ENCODE results near the gene PLEKHN1. TPM values are rescaled to one million over a fixed set of nuclear protein-coding genes. Genes with fewer than 3 reads are reported as not detected.

The PLEKHN1 gene
- polyA plus RNA-seq, 2 donors, result 35.6 to 74.7 TPM

DNA sequence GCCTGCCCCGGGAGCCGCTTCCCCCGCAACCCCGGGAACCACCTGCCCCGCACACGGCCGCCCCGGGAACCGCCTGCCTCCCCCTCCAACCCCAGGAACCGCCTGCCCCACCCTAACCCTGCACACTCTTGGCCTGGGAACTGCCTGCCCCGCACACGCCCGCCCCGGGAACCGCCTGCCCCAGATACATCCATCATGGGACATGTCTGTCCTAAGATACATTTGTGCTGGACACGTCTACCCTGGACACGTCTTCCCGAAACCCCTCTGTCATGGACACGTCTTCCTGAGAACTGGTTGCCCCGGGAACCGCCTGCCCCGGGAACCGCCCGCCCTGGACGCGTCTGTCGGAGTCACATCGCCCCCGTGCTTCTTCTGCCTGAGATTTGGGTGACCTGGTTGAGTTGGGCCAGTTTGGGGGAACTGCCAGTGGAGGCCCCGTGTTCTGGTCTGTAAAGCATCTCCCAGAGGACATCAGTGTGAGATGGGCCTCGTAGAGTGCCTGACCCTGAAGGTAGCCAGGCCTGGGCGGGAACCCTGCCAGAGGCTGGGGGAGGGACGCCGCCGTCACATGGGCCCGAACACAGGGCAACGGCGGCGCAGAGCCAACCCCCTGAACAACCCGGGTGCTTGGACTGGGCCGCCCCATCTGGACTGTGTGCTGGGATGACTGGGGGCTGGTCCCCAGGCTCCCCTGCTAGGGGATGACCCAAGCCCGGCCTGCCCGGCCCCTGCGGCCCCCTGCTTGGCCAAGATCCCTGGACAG, 12.0 kb downstream of the PLEKHN1 start:
- peaks cover 0 to 10% of the 10 kb centered on the region in 2 donors for H3K36me3 ChIP-seq (ENCODE audit: control insufficient read depth in 2 of 2, insufficient read depth in 2 of 2, low read length in 1 of 2)
- no peaks in the 10 kb centered on the region for H3K27me3 ChIP-seq (ENCODE audit: control insufficient read depth in 1 of 2, insufficient read depth in 2 of 2, low read length in 2 of 2)
- no peak overlapping the region for H3K27ac ChIP-seq (ENCODE audit: low read depth in 2 of 2, low read length in 1 of 2)
- no peak overlapping the region for H3K4me3 ChIP-seq (ENCODE audit: low read depth in 1 of 2, low read length in 2 of 2)
- WGBS, 2 donors, result 70 to 76% methylated on average over 34 to 44 of the region's 44 CpGs
- H3K9me3 ChIP-seq (ENCODE audit: control insufficient read depth in 2 of 2, insufficient read depth in 1 of 2, low read depth in 1 of 2, low read length in 1 of 2), result peaks cover 0 to 4% of the 10 kb centered on the region in 2 donors
- H3K4me1 ChIP-seq (ENCODE audit: control insufficient read depth in 2 of 2, insufficient read depth in 2 of 2, low read length in 1 of 2), result peaks cover 0 to 10% of the 10 kb centered on the region in 2 donors

- Histone ChIP-seq H3K36me3 (ENCODE audit: control insufficient read depth in 2 of 2, insufficient read depth in 2 of 2, low read length in 1 of 2) (peaks cover 0 to 7% of the 10 kb centered on the region in 2 donors), H3K27ac (ENCODE audit: low read depth in 2 of 2, low read length in 1 of 2) (no peak overlapping the region), H3K9me3 (ENCODE audit: control insufficient read depth in 2 of 2, insufficient read depth in 1 of 2, low read depth in 1 of 2, low read length in 1 of 2) (peaks cover 0 to 4% of the 10 kb centered on the region in 2 donors), H3K4me3 (ENCODE audit: low read depth in 1 of 2, low read length in 2 of 2) (no peak overlapping the region), H3K4me1 (ENCODE audit: control insufficient read depth in 2 of 2, insufficient read depth in 2 of 2, low read length in 1 of 2) (peaks cover 0 to 10% of the 10 kb centered on the region in 2 donors), H3K27me3 (ENCODE audit: control insufficient read depth in 1 of 2, insufficient read depth in 2 of 2, low read length in 2 of 2) (peaks cover 0 to 2% of the 10 kb centered on the region in 2 donors)
- 83 to 84% methylated on average over 49 to 60 of the region's 60 CpGs for WGBS, 2 donors
These were observed 12.8 kb downstream of the PLEKHN1 start for GRCh38 chr1:978835-979743.

DNA sequence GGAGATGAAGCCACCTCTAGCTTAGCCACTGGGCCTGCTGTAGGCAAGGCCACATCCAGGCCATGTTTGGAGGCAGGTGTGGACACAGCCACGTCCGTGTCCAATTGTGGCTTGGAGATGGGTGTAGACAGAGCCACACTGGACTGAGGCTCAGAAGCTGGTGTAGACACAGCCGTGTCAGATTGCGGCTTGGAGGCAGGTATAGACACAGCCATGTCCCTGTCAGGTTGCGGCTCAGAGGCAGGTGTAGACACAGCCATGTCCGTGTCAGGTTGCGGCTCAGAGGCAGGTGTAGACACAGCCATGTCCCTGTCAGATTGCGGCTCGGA, 13.4 kb downstream of the PLEKHN1 start:
- peaks cover 0 to 4% of the 10 kb centered on the region in 2 donors for H3K9me3 ChIP-seq (ENCODE audit: control insufficient read depth in 2 of 2, insufficient read depth in 1 of 2, low read depth in 1 of 2, low read length in 1 of 2)
- H3K36me3 ChIP-seq (ENCODE audit: control insufficient read depth in 2 of 2, insufficient read depth in 2 of 2, low read length in 1 of 2), result peaks cover 0 to 3% of the 10 kb centered on the region in 2 donors
- peaks cover 0 to 10% of the 10 kb centered on the region in 2 donors for H3K4me1 ChIP-seq (ENCODE audit: control insufficient read depth in 2 of 2, insufficient read depth in 2 of 2, low read length in 1 of 2)
- no peak overlapping the region for H3K4me3 ChIP-seq (ENCODE audit: low read depth in 1 of 2, low read length in 2 of 2)
- WGBS, 2 donors, result 54 to 75% methylated on average over 9 of the region's 9 CpGs
- no peak overlapping the region for H3K27ac ChIP-seq (ENCODE audit: low read depth in 2 of 2, low read length in 1 of 2)
- peaks cover 0 to 2% of the 10 kb centered on the region in 2 donors for H3K27me3 ChIP-seq (ENCODE audit: control insufficient read depth in 1 of 2, insufficient read depth in 2 of 2, low read length in 2 of 2)

DNA sequence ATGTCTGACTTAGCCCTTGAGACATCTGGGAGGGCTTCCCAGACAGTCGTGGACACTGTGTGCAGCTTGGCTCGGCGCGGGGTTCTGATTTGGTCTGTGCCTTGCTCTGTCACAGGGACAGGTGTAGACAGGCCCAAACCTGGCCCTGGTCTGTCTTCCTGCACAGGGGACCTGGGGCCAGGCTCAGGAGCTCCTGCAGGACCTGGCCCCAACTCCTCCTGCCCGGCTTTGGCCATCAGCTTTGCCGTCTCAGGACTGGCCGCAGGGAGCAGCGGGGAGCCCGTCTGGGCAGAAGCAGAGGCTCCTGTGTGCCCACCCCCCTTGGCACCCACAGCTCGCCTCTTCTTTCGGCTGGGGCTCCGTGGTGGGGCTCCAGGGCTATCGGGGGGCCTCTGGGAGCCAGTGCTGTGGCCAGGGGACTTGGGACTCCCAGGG, 13.9 kb downstream of the PLEKHN1 start:
- Histone ChIP-seq H3K4me3 (ENCODE audit: low read depth in 1 of 2, low read length in 2 of 2) (no peak overlapping the region), H3K27me3 (ENCODE audit: control insufficient read depth in 1 of 2, insufficient read depth in 2 of 2, low read length in 2 of 2) (peaks cover 0 to 2% of the 10 kb centered on the region in 2 donors), H3K4me1 (ENCODE audit: control insufficient read depth in 2 of 2, insufficient read depth in 2 of 2, low read length in 1 of 2) (peaks cover 0 to 10% of the 10 kb centered on the region in 2 donors), H3K9me3 (ENCODE audit: control insufficient read depth in 2 of 2, insufficient read depth in 1 of 2, low read depth in 1 of 2, low read length in 1 of 2) (peaks cover 0 to 4% of the 10 kb centered on the region in 2 donors), H3K27ac (ENCODE audit: low read depth in 2 of 2, low read length in 1 of 2) (no peak overlapping the region), H3K36me3 (ENCODE audit: control insufficient read depth in 2 of 2, insufficient read depth in 2 of 2, low read length in 1 of 2) (peaks cover 0 to 3% of the 10 kb centered on the region in 2 donors)
- WGBS, 2 donors, result 56 to 65% methylated on average over 13 of the region's 13 CpGs

DNA sequence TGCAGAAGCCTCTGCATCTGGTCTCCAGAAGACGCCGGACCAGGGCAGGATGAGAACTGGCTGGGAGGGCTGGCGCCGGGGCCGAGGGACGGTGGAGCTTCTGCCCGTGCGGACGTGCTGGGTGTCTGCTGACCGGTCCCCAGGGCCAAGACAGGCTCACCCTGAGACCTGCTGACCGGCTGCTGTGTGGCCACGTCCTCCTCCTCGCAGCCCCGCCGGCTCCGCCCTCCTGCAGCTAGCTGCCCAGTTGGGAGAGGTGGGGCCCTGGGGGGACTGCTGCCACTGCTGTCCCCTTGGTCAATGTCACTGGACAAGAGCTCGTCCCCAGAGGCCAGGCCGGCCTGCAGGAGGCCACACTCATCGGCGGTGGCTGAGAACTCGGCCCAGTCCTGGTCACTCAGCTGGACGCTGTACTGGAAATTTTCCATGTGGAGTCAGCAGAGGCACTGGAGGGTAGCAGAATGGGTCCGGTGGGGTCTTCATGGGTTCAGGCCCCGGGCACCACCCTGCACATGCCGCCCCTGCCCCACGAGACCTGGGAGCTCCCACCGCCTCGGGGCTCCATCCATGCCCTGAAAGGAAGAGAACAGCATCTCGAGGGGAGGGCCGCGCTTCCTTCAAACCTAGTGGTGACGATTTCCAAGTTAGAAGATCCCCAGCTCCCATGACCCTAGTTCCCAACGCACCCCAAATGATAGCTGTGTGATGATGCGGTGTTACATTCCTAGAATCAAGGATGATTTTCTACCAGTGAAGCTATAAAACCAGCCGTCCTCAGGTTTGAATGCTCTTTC, 14.5 kb downstream of the PLEKHN1 start:
- WGBS, 2 donors, result 64 to 73% methylated on average over 35 of the region's 35 CpGs
- Histone ChIP-seq H3K9me3 (ENCODE audit: control insufficient read depth in 2 of 2, insufficient read depth in 1 of 2, low read depth in 1 of 2, low read length in 1 of 2) (peaks cover 0 to 4% of the 10 kb centered on the region in 2 donors), H3K27ac (ENCODE audit: low read depth in 2 of 2, low read length in 1 of 2) (no peak overlapping the region), H3K27me3 (ENCODE audit: control insufficient read depth in 1 of 2, insufficient read depth in 2 of 2, low read length in 2 of 2) (peaks cover 0 to 2% of the 10 kb centered on the region in 2 donors), H3K4me3 (ENCODE audit: low read depth in 1 of 2, low read length in 2 of 2) (no peak overlapping the region), H3K4me1 (ENCODE audit: control insufficient read depth in 2 of 2, insufficient read depth in 2 of 2, low read length in 1 of 2) (peaks cover 0 to 5% of the 10 kb centered on the region in 2 donors), H3K36me3 (ENCODE audit: control insufficient read depth in 2 of 2, insufficient read depth in 2 of 2, low read length in 1 of 2) (no peaks in the 10 kb centered on the region)

- H3K4me1 ChIP-seq (ENCODE audit: control insufficient read depth in 2 of 2, insufficient read depth in 2 of 2, low read length in 1 of 2), result no peaks in the 10 kb centered on the region
- H3K36me3 ChIP-seq (ENCODE audit: control insufficient read depth in 2 of 2, insufficient read depth in 2 of 2, low read length in 1 of 2), result no peaks in the 10 kb centered on the region
- WGBS, 2 donors, result 71 to 74% methylated on average over 20 to 21 of the region's 21 CpGs
- H3K27ac ChIP-seq (ENCODE audit: low read depth in 2 of 2, low read length in 1 of 2), result no peak overlapping the region
- H3K9me3 ChIP-seq (ENCODE audit: control insufficient read depth in 2 of 2, insufficient read depth in 1 of 2, low read depth in 1 of 2, low read length in 1 of 2), result peaks cover 0 to 4% of the 10 kb centered on the region in 2 donors
- H3K4me3 ChIP-seq (ENCODE audit: low read depth in 1 of 2, low read length in 2 of 2), result no peak overlapping the region
- H3K27me3 ChIP-seq (ENCODE audit: control insufficient read depth in 1 of 2, insufficient read depth in 2 of 2, low read length in 2 of 2), result peaks cover 0 to 2% of the 10 kb centered on the region in 2 donors
These were observed 15.2 kb downstream of the PLEKHN1 start for GRCh38 chr1:981491-981954.

GRCh38 chr1:981955-982558, 15.8 kb downstream of the PLEKHN1 start, which contains the start of gene PERM1:
PERM1 (minus strand) TSS chr1:982093; CDS start chr1:981029, 1,064 bp downstream.
- no peak within 1 kb of the TSS for H3K27ac ChIP-seq (ENCODE audit: low read depth in 2 of 2, low read length in 1 of 2)
- no peaks in the 10 kb centered on the region for H3K36me3 ChIP-seq (ENCODE audit: control insufficient read depth in 2 of 2, insufficient read depth in 2 of 2, low read length in 1 of 2)
- no peaks in the 10 kb centered on the region for H3K4me1 ChIP-seq (ENCODE audit: control insufficient read depth in 2 of 2, insufficient read depth in 2 of 2, low read length in 1 of 2)
- peaks cover 0 to 4% of the 10 kb centered on the region in 2 donors for H3K9me3 ChIP-seq (ENCODE audit: control insufficient read depth in 2 of 2, insufficient read depth in 1 of 2, low read depth in 1 of 2, low read length in 1 of 2)
- peaks cover 0 to 2% of the 10 kb centered on the region in 2 donors for H3K27me3 ChIP-seq (ENCODE audit: control insufficient read depth in 1 of 2, insufficient read depth in 2 of 2, low read length in 2 of 2)
- H3K4me3 ChIP-seq (ENCODE audit: low read depth in 1 of 2, low read length in 2 of 2), result no peak within 1 kb of the TSS
- WGBS, 2 donors, result 50 to 58% methylated on average over 28 of the region's 28 CpGs

DNA sequence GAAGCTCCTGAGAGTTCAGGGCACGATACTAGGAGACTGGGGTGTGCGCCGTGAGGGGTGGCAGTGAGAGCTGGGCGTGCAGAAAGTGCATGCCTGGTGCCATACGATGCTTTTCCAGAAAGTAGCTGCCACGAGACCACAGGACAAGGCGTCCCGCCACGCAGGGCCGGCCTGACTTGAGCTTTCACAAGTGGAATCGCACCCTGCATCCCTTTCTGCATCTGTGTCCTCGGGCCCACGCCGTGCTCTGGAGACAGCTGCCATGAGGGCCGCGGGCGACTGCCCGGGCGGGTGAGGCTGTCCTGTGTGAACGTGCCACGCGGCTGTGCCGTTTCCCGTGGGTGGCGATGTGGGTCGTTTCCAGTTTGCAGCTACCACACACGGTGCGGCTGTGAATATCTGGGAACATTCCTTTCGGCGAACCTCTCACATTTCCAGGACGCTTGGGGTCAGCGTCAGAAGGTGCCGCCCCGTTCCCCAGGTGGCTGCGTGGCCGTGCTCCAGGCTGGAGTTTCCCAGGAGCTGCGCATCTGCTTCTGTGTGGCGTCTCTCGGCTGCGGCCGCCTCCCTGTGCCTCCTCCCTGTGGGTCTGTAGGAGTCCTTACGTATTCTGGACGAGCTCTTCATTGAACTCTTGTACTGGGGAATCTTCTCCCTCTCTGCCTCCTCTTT, 16.6 kb downstream of the PLEKHN1 start:
- H3K4me3 ChIP-seq (ENCODE audit: low read depth in 1 of 2, low read length in 2 of 2), result no peak overlapping the region
- no peaks in the 10 kb centered on the region for H3K4me1 ChIP-seq (ENCODE audit: control insufficient read depth in 2 of 2, insufficient read depth in 2 of 2, low read length in 1 of 2)
- peaks cover 0 to 4% of the 10 kb centered on the region in 2 donors for H3K9me3 ChIP-seq (ENCODE audit: control insufficient read depth in 2 of 2, insufficient read depth in 1 of 2, low read depth in 1 of 2, low read length in 1 of 2)
- no peak overlapping the region for H3K27ac ChIP-seq (ENCODE audit: low read depth in 2 of 2, low read length in 1 of 2)
- 62 to 69% methylated on average over 43 of the region's 43 CpGs for WGBS, 2 donors
- H3K27me3 ChIP-seq (ENCODE audit: control insufficient read depth in 1 of 2, insufficient read depth in 2 of 2, low read length in 2 of 2), result peaks cover 0 to 2% of the 10 kb centered on the region in 2 donors
- no peaks in the 10 kb centered on the region for H3K36me3 ChIP-seq (ENCODE audit: control insufficient read depth in 2 of 2, insufficient read depth in 2 of 2, low read length in 1 of 2)

Data from esophagus (tissue), 2 donors.